ENCODE measurements around the gene ATP1A2.
"Not testable (repeated sequence)": the region's sequence is repeated elsewhere in the genome, so short reads cannot be mapped to it uniquely, and the experiment has no call there.

The ATP1A2 gene

GRCh38 chr1:160124705-160125478 is 9.3 kb downstream of the ATP1A2 start:
- DNase-seq = no peak

GRCh38 chr1:160125746-160126145 is 10.2 kb downstream of the ATP1A2 start:
- DNase-seq = no peak

- DNase-seq = not testable (repeated sequence)
These were observed 10.8 kb downstream of the ATP1A2 start for GRCh38 chr1:160126342-160126741.

- DNase-seq = no peak
These were observed 11.8 kb downstream of the ATP1A2 start for GRCh38 chr1:160127381-160127780.

- DNase-seq = peak in 1 of 14 donors; percentile 61
These were observed 12.4 kb downstream of the ATP1A2 start for GRCh38 chr1:160127865-160128523.

GRCh38 chr1:160128636-160129035 is 13.1 kb downstream of the ATP1A2 start:
- no peak for DNase-seq

GRCh38 chr1:160129046-160129445 is 13.5 kb downstream of the ATP1A2 start:
- no peak for DNase-seq

GRCh38 chr1:160129558-160129957 is 14.0 kb downstream of the ATP1A2 start:
- no peak for DNase-seq

- no peak for DNase-seq
These were observed 14.4 kb downstream of the ATP1A2 start for GRCh38 chr1:160129966-160130365.

- no peak for DNase-seq
These were observed 14.9 kb downstream of the ATP1A2 start for GRCh38 chr1:160130486-160130885.

GRCh38 chr1:160130939-160131338 is 15.4 kb downstream of the ATP1A2 start:
- no peak for DNase-seq

- peak in 8 of 14 donors; percentile 33 to 86 (median 46) for DNase-seq
These were observed 16.4 kb downstream of the ATP1A2 start for GRCh38 chr1:160131803-160132565.

- DNase-seq = no peak
These were observed 18.6 kb downstream of the ATP1A2 start for GRCh38 chr1:160133990-160134770.

GRCh38 chr1:160134791-160135572 is 19.4 kb downstream of the ATP1A2 start:
- DNase-seq = no peak

- no peak for DNase-seq
These were observed 20.8 kb downstream of the ATP1A2 start for GRCh38 chr1:160136121-160136925.

- DNase-seq = no peak
These were observed 21.3 kb downstream of the ATP1A2 start for GRCh38 chr1:160136926-160137200.

- peak in 1 of 14 donors; percentile 82 for DNase-seq
These were observed 21.8 kb downstream of the ATP1A2 start for GRCh38 chr1:160137216-160137862.

GRCh38 chr1:160139840-160140239 is 24.3 kb downstream of the ATP1A2 start:
- no peak for DNase-seq

- DNase-seq = no peak
These were observed 28.1 kb downstream of the ATP1A2 start for GRCh38 chr1:160143695-160144094.

GRCh38 chr1:160144921-160145320 is 29.4 kb downstream of the ATP1A2 start:
- peak in 2 of 14 donors; percentile 12 to 14 for DNase-seq

Data from C1 segment of cervical spinal cord (tissue), 14 donors.